Trophoblast cell (in vitro differentiated cells and primary cell): ENCODE data around the gene HOXC5.

ENCODE experiments used
- DNase-seq, 2 donors: peaks; one replicate each; pipeline ENCODE4 v3.0.0-alpha.2; 2016
- H2AFZ ChIP-seq: 2 replicates; pipeline ENCODE4 v1.6.1; 2013; ENCODE audit warnings: low read length, moderate library complexity, mild to moderate bottlenecking; ENCODE audit not compliant: insufficient read depth, poor library complexity
- H2AK5ac ChIP-seq: 2 replicates; pipeline ENCODE4 v1.6.1; 2013; ENCODE audit warnings: mild to moderate bottlenecking, low read length
- H2BK120ac ChIP-seq: 2 replicates; pipeline ENCODE4 v1.6.1; 2013; ENCODE audit warnings: low read length, mild to moderate bottlenecking, moderate library complexity; ENCODE audit not compliant: insufficient read depth, poor library complexity
- H2BK12ac ChIP-seq: 2 replicates; pipeline ENCODE4 v1.6.1; 2013; ENCODE audit warnings: mild to moderate bottlenecking, low read length, moderate library complexity
- H2BK5ac ChIP-seq: 2 replicates; pipeline ENCODE4 v1.6.1; 2013; ENCODE audit warnings: low read length, low read depth, moderate library complexity, mild to moderate bottlenecking; ENCODE audit not compliant: poor library complexity
- H3K14ac ChIP-seq: 2 replicates; pipeline ENCODE4 v1.6.1; 2013; ENCODE audit warnings: mild to moderate bottlenecking, low read length
- H3K18ac ChIP-seq: 2 replicates; pipeline ENCODE4 v1.6.1; 2013; ENCODE audit warnings: mild to moderate bottlenecking, low read length
- H3K23ac ChIP-seq: 2 replicates; pipeline ENCODE4 v1.6.1; 2013; ENCODE audit warnings: low read length
- H3K27ac ChIP-seq: 2 replicates; pipeline ENCODE4 v1.5.1; 2013; ENCODE audit warnings: low read depth, mild to moderate bottlenecking, inconsistent platforms, low read length, moderate library complexity
- H3K27me3 ChIP-seq: 2 replicates; pipeline ENCODE4 v1.6.1; 2013; ENCODE audit warnings: inconsistent platforms, mild to moderate bottlenecking, low read length, moderate library complexity; ENCODE audit not compliant: insufficient read depth
- H3K36me3 ChIP-seq, 2 experiments: 1 replicate in 1 of 2; 2 replicates in 1 of 2; pipeline ENCODE4 v1.6.1; 2013; ENCODE audit warnings: low read length in 2 of 2, mild to moderate bottlenecking in 2 of 2, moderate library complexity in 1 of 2; ENCODE audit not compliant: insufficient read depth in 2 of 2, control insufficient read depth in 1 of 2
- H3K4ac ChIP-seq: 2 replicates; pipeline ENCODE4 v1.6.1; 2013; ENCODE audit warnings: low read depth, mild to moderate bottlenecking, low read length, moderate library complexity
- H3K4me1 ChIP-seq, 2 experiments: 1 replicate in 1 of 2; 2 replicates in 1 of 2; pipeline ENCODE4 v1.6.1; 2013; ENCODE audit warnings: low read length in 2 of 2, mild to moderate bottlenecking in 2 of 2, moderate library complexity in 1 of 2; ENCODE audit not compliant: insufficient read depth in 2 of 2, control insufficient read depth in 1 of 2
- H3K4me2 ChIP-seq: 2 replicates; pipeline ENCODE4 v1.6.1; 2013; ENCODE audit warnings: inconsistent platforms, mild to moderate bottlenecking, low read length, moderate library complexity
- H3K4me3 ChIP-seq: 2 replicates; pipeline ENCODE4 v1.5.1; 2013; ENCODE audit warnings: mild to moderate bottlenecking, low read depth, low read length, inconsistent platforms
- H3K79me1 ChIP-seq: one replicate; pipeline ENCODE4 v1.6.1; 2013; ENCODE audit warnings: low read length
- H3K79me2 ChIP-seq: 2 replicates; pipeline ENCODE4 v1.6.1; 2013; ENCODE audit warnings: low read length, mild to moderate bottlenecking; ENCODE audit not compliant: control insufficient read depth, insufficient read depth, poor library complexity
- H3K9ac ChIP-seq: 2 replicates; pipeline ENCODE4 v1.6.1; 2013; ENCODE audit warnings: mild to moderate bottlenecking, low read length
- H3K9me3 ChIP-seq: 2 replicates; pipeline ENCODE4 v1.6.1; 2013; ENCODE audit warnings: low read depth, mild to moderate bottlenecking, control low read depth, inconsistent platforms, low read length; ENCODE audit not compliant: insufficient read depth
- H4K12ac ChIP-seq: 2 replicates; pipeline ENCODE4 v1.6.1; 2013; ENCODE audit warnings: low read depth, mild to moderate bottlenecking, low read length, moderate library complexity
- H4K8ac ChIP-seq: 2 replicates; pipeline ENCODE4 v1.6.1; 2013; ENCODE audit warnings: low read depth, mild to moderate bottlenecking, low read length, moderate library complexity
- H4K91ac ChIP-seq: one replicate; pipeline ENCODE4 v1.6.1; 2013; ENCODE audit warnings: low read depth, mild to moderate bottlenecking, low read length, moderate library complexity
- WGBS: extraction: QIAGEN DNeasy Blood & Tissue Kit; methylation state at CpG from one replicate; pipeline ENCODE4 v1.1.7; 2013; ENCODE audit warnings: missing lambda C conversion rate; ENCODE audit not compliant: insufficient read length, insufficient coverage; ENCODE audit errors: extremely low coverage; 5-methylcytosine and 5-hydroxymethylcytosine counted together

Gene HOXC5

GRCh38 chr12:54066408-54066807 is 33.6 kb downstream of the HOXC5 start:
- H3K27ac ChIP-seq = no peak overlapping the region
- no peak overlapping the region for H2BK12ac ChIP-seq
- H3K79me2 ChIP-seq = no peaks in the 10 kb centered on the region
- no peak overlapping the region for H3K23ac ChIP-seq
- H3K27me3 ChIP-seq = peaks cover 13% of the 10 kb centered on the region
- WGBS = no CpG with 5 or more reads among the region's 1 CpG
- H3K18ac ChIP-seq = no peak overlapping the region
- H3K9me3 ChIP-seq = no peaks in the 10 kb centered on the region
- no peak overlapping the region for H3K9ac ChIP-seq
- no peak for DNase-seq
- no peaks in the 10 kb centered on the region for H3K36me3 ChIP-seq
- no peak overlapping the region for H3K4me2 ChIP-seq
- H4K91ac ChIP-seq = no peak overlapping the region
- H3K79me1 ChIP-seq = no peaks in the 10 kb centered on the region
- no peak overlapping the region for H3K4me3 ChIP-seq
- no peak overlapping the region for H2AFZ ChIP-seq
- no peak overlapping the region for H3K4ac ChIP-seq
- H2BK5ac ChIP-seq = no peak overlapping the region
- H2BK120ac ChIP-seq = no peak overlapping the region
- H3K14ac ChIP-seq = no peak overlapping the region
- H2AK5ac ChIP-seq = no peak overlapping the region
- H4K12ac ChIP-seq = no peak overlapping the region
- H4K8ac ChIP-seq = no peak overlapping the region
- H3K4me1 ChIP-seq = peaks cover 0 to 4% of the 10 kb centered on the region in 2 experiments

GRCh38 chr12:54068418-54069070 is 35.7 kb downstream of the HOXC5 start:
- H2AK5ac ChIP-seq = no peak overlapping the region
- no CpG with 5 or more reads among the region's 4 CpGs for WGBS

GRCh38 chr12:54071942-54072341 is 39.1 kb downstream of the HOXC5 start:
- no peak overlapping the region for H3K4me3 ChIP-seq
- H3K14ac ChIP-seq = no peak overlapping the region
- no peak overlapping the region for H2BK120ac ChIP-seq
- no peak overlapping the region for H2AK5ac ChIP-seq
- H3K23ac ChIP-seq = no peak overlapping the region
- WGBS = no CpG with 5 or more reads among the region's 1 CpG
- H3K18ac ChIP-seq = no peak overlapping the region
- H4K8ac ChIP-seq = no peak overlapping the region
- no peaks in the 10 kb centered on the region for H3K4me1 ChIP-seq
- H2AFZ ChIP-seq = no peak overlapping the region
- H3K36me3 ChIP-seq = no peaks in the 10 kb centered on the region
- H3K9me3 ChIP-seq = no peaks in the 10 kb centered on the region
- no peak overlapping the region for H3K4me2 ChIP-seq
- no peak overlapping the region for H2BK5ac ChIP-seq
- H3K79me2 ChIP-seq = no peaks in the 10 kb centered on the region
- DNase-seq = no peak
- no peak overlapping the region for H4K12ac ChIP-seq
- no peak overlapping the region for H4K91ac ChIP-seq
- H3K79me1 ChIP-seq = no peaks in the 10 kb centered on the region
- H3K27ac ChIP-seq = no peak overlapping the region
- no peak overlapping the region for H3K4ac ChIP-seq
- no peak overlapping the region for H2BK12ac ChIP-seq
- peaks cover 15% of the 10 kb centered on the region for H3K27me3 ChIP-seq
- H3K9ac ChIP-seq = no peak overlapping the region

More at GRCh38 chr12:54068418-54069070, 35.7 kb downstream of the HOXC5 start:
- Histone ChIP-seq H3K4ac (no peak overlapping the region), H4K91ac (no peak overlapping the region), H2BK120ac (no peak overlapping the region), H2BK12ac (no peak overlapping the region), H3K4me2 (no peak overlapping the region), H4K12ac (no peak overlapping the region), H4K8ac (no peak overlapping the region), H3K27ac (no peak overlapping the region), H3K4me3 (no peak overlapping the region), H3K23ac (no peak overlapping the region), H3K18ac (no peak overlapping the region), H2BK5ac (no peak overlapping the region), H3K79me1 (no peaks in the 10 kb centered on the region), H3K9ac (no peak overlapping the region), H3K27me3 (peaks cover 6% of the 10 kb centered on the region), H3K4me1 (no peaks in the 10 kb centered on the region), H2AFZ (no peak overlapping the region), H3K9me3 (no peaks in the 10 kb centered on the region), H3K36me3 (no peaks in the 10 kb centered on the region), H3K14ac (no peak overlapping the region), H3K79me2 (no peaks in the 10 kb centered on the region)
- DNase-seq = peak in 1 of 2 donors; percentile 19

- H3K79me2 ChIP-seq = no peaks in the 10 kb centered on the region
- H3K4ac ChIP-seq = no peak overlapping the region
- no peak overlapping the region for H3K4me3 ChIP-seq
- no peaks in the 10 kb centered on the region for H3K4me1 ChIP-seq
- no peak overlapping the region for H3K18ac ChIP-seq
- H2AFZ ChIP-seq = no peak overlapping the region
- no peaks in the 10 kb centered on the region for H3K79me1 ChIP-seq
- H3K4me2 ChIP-seq = no peak overlapping the region
- H2BK120ac ChIP-seq = no peak overlapping the region
- H4K12ac ChIP-seq = no peak overlapping the region
- no peak overlapping the region for H2AK5ac ChIP-seq
- H2BK12ac ChIP-seq = no peak overlapping the region
- no peak overlapping the region for H4K91ac ChIP-seq
- no peak overlapping the region for H3K14ac ChIP-seq
- H2BK5ac ChIP-seq = no peak overlapping the region
- no peak for DNase-seq
- H3K27me3 ChIP-seq = peaks cover 22% of the 10 kb centered on the region
- H3K9me3 ChIP-seq = no peaks in the 10 kb centered on the region
- no peak overlapping the region for H4K8ac ChIP-seq
- no peaks in the 10 kb centered on the region for H3K36me3 ChIP-seq
- no peak overlapping the region for H3K23ac ChIP-seq
- WGBS = no CpG with 5 or more reads among the region's 6 CpGs
- H3K9ac ChIP-seq = no peak overlapping the region
- no peak overlapping the region for H3K27ac ChIP-seq
Observed at GRCh38 chr12:54074308-54074707, 41.5 kb downstream of the HOXC5 start.
